Epithelial cell of proximal tubule (primary cell): ENCODE results near the gene TMEM214. TPM values are rescaled to one million over a fixed set of nuclear protein-coding genes. Genes with fewer than 3 reads are reported as not detected.
A peak's percentile ranks its signal among the peaks of the same experiment; 100 is the strongest.

Experiments used
- DNase-seq: peaks from one replicate; pipeline ENCODE4 v3.0.0-alpha.2; 2011; ENCODE audit warnings: low read depth
- H3K4me3 ChIP-seq: 2 replicates; pipeline ENCODE4 v1.5.1; 2011; ENCODE audit warnings: low read depth, mild to moderate bottlenecking, low read length
- total RNA-seq: library from RNA; depleted of rRNA; stranded (reverse); fragments of >200 nt; gene quantifications from 2 replicates; pipeline ENCODE4 v1.2.3, GENCODE V29; 2015
- TF ChIP-seq, protein P1 (sequence below): conservative IDR thresholded peaks from 2 replicates; pipeline ENCODE4 v1.5.1; 2012; ENCODE audit warnings: low read depth, mild to moderate bottlenecking, low read length

TMEM214 gene
- total RNA-seq, 1 donor from 2014 or later, result 11.2 TPM

DNA sequence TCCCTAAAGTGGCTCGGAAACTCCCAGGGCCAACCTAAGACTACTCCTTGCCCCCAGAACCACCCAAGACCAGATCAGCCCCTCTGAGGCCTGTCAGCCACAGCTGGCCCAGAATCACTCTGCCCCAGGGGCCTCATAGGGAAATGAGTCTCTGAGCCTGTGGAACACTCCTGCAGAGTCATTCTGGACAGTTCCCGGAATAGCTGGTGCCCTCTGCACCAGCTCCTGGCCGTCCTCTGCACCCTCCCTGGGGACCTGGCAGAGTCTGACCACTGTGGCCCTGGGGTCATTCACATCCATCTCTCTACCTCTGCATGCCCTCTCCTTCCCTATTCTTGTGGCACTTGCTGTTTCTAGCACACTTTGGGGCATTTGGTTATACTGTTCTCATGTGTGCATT lies 14.6 kb upstream of the TMEM214 start:
- TF ChIP-seq, protein P1, sequence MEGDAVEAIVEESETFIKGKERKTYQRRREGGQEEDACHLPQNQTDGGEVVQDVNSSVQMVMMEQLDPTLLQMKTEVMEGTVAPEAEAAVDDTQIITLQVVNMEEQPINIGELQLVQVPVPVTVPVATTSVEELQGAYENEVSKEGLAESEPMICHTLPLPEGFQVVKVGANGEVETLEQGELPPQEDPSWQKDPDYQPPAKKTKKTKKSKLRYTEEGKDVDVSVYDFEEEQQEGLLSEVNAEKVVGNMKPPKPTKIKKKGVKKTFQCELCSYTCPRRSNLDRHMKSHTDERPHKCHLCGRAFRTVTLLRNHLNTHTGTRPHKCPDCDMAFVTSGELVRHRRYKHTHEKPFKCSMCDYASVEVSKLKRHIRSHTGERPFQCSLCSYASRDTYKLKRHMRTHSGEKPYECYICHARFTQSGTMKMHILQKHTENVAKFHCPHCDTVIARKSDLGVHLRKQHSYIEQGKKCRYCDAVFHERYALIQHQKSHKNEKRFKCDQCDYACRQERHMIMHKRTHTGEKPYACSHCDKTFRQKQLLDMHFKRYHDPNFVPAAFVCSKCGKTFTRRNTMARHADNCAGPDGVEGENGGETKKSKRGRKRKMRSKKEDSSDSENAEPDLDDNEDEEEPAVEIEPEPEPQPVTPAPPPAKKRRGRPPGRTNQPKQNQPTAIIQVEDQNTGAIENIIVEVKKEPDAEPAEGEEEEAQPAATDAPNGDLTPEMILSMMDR, result no peak
- DNase-seq, result no peak
- no peak overlapping the region for H3K4me3 ChIP-seq

DNA sequence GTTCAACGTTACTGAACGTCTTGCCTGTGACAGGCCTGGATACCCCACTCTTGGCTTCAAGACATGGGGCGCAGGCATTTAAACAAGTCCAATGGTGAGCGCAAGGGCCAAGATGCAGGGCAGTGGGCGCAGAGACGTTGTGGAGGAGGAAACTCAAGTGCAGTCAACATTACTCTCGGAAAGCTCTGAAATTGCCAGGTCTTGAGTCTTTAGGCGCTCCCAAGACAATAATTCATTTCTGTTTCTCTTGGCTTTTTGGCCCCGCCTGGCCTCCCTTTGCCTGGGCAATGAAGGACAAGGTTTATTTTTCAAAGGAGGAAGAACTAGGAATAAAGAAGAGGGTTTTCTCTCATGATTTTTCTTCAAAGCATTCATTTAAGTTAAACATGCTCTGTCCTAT lies 13.3 kb upstream of the TMEM214 start:
- no peak overlapping the region for H3K4me3 ChIP-seq
- TF ChIP-seq, protein P1, result no peak
- DNase-seq, result no peak

DNA sequence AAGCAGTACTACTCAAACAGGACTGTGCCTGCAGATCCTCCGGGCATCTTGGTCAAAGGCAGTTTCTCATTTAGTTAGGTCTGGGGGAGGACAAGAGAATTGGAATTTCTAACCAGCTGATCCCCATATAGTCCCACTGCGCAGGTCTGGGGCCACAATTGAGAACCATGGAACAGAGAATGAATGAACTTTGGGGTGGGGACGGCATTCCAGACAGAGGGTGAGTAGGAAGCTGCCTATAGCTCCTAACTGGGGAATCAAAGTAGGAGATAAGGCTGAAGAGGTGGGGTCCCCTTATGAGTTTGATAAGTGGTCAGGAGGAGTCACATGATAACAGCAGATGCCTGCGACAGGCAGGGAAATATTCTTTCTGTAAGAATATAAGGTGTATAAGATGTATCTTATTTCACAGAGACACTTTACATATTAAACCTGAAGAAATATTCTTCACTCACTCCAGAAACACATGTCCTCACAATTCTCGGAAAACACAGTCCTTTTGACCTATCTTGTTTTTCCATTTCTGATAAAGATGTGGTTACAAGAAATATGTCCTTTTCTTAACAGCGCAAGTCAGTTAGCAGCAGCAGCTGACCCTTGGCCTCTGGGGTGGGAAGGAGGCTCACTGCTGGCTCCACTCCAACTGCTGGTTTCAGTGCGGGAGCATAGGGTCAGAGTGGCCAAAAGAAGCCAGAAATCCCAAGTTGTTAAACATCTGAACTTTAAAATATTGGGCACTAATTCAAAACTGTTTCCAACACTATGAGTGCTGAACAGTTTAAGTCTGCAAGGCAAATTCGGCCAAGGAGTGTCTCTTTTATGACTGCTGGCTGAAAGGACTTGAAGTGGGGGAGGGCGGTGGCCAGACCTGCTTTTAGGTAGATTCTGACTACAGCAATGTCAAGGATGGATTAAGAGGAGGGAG lies 12.6 kb upstream of the TMEM214 start:
- no peak overlapping the region for H3K4me3 ChIP-seq
- DNase-seq, result no peak
- TF ChIP-seq, protein P1, result no peak

DNA sequence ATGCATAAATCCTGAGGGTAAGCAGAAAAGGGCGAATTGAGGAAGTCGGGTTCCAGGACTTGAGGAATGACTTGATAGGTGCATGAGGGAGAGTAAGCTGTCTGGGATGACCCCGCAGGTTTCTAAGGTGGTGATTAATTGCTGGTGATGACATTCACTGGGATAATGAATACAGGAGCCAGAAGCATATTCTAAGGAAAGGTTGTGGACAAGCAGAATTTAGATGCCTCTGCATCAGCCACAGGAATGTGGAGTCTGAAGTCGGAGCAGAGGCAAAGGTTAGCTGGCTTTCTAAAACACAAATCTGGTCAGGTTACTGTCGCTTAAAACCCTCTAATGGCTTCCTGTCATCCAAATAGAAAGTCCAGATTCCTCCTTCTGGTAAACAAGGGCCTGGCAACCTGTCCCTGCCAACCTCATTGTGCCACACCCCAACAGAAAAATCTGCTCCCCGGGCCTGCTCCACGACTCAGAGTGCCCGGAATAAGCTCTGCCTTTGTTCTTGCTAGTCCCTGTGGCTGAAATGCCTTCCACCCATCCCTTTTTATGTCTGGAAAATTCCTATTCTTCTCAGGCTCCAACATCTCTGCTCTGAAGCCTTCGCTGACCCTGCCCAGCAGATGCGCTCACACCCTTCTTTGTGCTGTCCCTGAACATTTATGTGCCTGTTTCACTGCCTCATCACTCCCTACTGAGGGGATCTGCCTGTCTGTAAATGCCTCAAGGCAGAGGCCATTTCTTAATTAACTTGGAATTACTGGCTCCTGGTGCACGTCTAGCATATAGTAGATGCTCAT lies 11.3 kb upstream of the TMEM214 start:
- TF ChIP-seq, protein P1, result no peak
- no peak for DNase-seq
- no peak overlapping the region for H3K4me3 ChIP-seq

DNA sequence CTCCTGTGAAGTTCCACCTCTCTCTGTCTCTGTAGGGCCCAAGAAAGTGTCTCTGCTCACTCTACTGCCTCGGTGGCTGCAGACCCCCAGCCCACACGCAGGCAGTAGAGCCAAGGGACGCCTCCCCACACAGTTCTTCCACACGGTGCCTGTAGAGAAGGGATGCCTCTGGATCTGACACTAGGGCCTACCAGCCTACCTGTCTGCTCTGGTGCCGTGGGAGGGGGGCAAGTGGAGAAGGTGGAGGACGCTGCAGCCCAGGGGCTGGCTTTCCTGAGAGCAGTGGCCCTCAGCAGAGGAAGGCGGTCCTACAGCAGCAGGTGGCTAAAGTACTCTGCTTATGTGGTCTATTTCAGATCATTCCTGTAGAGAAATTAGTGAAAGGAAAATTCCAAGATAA lies 9.0 kb upstream of the TMEM214 start:
- no peak for DNase-seq
- no peak overlapping the region for H3K4me3 ChIP-seq
- TF ChIP-seq, protein P1, result no peak

DNA sequence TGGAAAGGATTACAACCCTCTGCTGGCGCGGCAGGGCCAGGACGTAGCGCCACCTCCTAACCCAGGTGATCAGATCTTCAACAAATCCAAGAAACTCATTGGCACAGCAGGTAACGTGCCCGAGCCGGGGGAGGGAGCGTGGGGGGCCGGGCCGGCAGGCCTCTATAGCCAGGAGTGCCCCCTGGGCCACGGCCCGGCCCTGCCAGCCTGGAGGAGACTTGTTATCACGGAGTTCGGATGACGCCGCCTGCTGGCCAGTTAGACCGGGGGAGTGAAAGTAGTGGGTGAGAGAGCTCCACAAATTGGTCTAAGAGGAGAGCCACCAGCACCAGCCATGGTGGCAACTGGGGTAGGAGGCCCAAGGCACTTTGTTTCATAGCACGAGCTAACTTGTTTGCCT lies 8.6 kb upstream of the TMEM214 start:
- DNase-seq, result no peak
- no peak overlapping the region for H3K4me3 ChIP-seq
- TF ChIP-seq, protein P1, result peak; percentile 16
